ENCODE measurements around the gene TTC12. TPM values are rescaled to one million over a fixed set of nuclear protein-coding genes. Genes with fewer than 3 reads are reported as not detected.

The TTC12 gene
- total and polyA plus RNA-seq, 2 of the 13 experiments (the other 11 are each of a cell fraction or from before 2014, with no cell fraction given), result 5.4 to 11.6 TPM

DNA sequence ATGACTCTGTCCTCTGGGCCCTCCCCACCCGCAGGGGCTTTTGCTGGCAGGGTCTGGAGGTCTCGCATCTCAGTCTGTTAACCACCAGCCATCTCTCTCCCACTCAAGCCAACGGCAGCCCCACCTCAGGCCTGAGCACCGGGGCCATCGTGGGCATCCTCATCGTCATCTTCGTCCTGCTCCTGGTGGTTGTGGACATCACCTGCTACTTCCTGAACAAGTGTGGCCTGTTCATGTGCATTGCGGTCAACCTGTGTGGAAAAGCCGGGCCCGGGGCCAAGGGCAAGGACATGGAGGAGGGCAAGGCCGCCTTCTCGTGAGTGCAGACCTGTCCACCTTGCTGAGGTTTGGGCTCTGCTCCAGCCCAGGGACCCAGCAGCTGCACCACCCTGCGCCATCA is 44.3 kb upstream of the TTC12 start:
- H3K4me3 ChIP-seq (replicated peaks in 1 of 3; ENCODE audit: insufficient read depth in 1 of 3, low read depth in 2 of 3, low read length in 3 of 3), result no peak overlapping the region
- no TSS peak for BruUV-seq (replicated peaks)
- intact Hi-C loops (cut with micrococcal nuclease; ENCODE audit: unreplicated experiment) (no loop called here), in situ Hi-C loops (cut with HindIII; ENCODE audit: extremely low pct_ligation_motif_present, low pct_unique_long_range_greater_than_20kb) (no loop called here)
- no peak overlapping the region for H3K4me2 ChIP-seq (ENCODE audit: low read depth, low read length)
- no peaks in the 10 kb centered on the region for H3K36me3 ChIP-seq (replicated peaks in 1 of 2; ENCODE audit: control insufficient read depth in 1 of 2, insufficient read depth in 2 of 2, low read length in 2 of 2)
- H3K9me3 ChIP-seq (ENCODE audit: low read length), result no peaks in the 10 kb centered on the region
- no peaks in the 10 kb centered on the region for H3K79me2 ChIP-seq (ENCODE audit: insufficient read depth, low read length)
- no peak for TF ChIP-seq ZNF83 (CRISPR knock-in tag; IDR thresholded peaks at IDR 0.05; ENCODE audit: borderline replicate concordance)
- no peak for TF ChIP-seq PHB2 (IDR thresholded peaks at IDR 0.05; ENCODE audit: partially characterized antibody)
- TF ChIP-seq, protein P1, sequence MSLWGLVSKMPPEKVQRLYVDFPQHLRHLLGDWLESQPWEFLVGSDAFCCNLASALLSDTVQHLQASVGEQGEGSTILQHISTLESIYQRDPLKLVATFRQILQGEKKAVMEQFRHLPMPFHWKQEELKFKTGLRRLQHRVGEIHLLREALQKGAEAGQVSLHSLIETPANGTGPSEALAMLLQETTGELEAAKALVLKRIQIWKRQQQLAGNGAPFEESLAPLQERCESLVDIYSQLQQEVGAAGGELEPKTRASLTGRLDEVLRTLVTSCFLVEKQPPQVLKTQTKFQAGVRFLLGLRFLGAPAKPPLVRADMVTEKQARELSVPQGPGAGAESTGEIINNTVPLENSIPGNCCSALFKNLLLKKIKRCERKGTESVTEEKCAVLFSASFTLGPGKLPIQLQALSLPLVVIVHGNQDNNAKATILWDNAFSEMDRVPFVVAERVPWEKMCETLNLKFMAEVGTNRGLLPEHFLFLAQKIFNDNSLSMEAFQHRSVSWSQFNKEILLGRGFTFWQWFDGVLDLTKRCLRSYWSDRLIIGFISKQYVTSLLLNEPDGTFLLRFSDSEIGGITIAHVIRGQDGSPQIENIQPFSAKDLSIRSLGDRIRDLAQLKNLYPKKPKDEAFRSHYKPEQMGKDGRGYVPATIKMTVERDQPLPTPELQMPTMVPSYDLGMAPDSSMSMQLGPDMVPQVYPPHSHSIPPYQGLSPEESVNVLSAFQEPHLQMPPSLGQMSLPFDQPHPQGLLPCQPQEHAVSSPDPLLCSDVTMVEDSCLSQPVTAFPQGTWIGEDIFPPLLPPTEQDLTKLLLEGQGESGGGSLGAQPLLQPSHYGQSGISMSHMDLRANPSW (CRISPR knock-in tag; IDR thresholded peaks at IDR 0.05; ENCODE audit: borderline replicate concordance), result no peak
- no peak for TF ChIP-seq ZNF577 (CRISPR knock-in tag; IDR thresholded peaks at IDR 0.05; ENCODE audit: borderline replicate concordance, low read depth)
- TF ChIP-seq ZNF710 (CRISPR knock-in tag; IDR thresholded peaks at IDR 0.05; ENCODE audit: borderline replicate concordance), result no peak
- TF ChIP-seq, protein P2, sequence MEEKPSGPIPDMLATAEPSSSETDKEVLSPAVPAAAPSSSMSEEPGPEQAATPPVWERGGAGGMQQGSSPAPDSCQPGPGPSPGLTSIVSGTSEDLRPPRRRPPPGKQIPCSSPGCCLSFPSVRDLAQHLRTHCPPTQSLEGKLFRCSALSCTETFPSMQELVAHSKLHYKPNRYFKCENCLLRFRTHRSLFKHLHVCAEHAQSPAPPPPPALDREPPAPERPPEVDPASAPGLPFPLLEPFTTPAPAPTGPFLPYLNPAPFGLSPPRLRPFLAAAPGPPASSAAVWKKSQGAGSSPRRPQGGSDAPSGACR (CRISPR knock-in tag; IDR thresholded peaks at IDR 0.05), result no peak
- no peak for TF ChIP-seq ZNF3 (CRISPR knock-in tag; IDR thresholded peaks at IDR 0.05)
- TF ChIP-seq, protein P3, sequence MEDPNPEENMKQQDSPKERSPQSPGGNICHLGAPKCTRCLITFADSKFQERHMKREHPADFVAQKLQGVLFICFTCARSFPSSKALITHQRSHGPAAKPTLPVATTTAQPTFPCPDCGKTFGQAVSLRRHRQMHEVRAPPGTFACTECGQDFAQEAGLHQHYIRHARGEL (CRISPR knock-in tag; IDR thresholded peaks at IDR 0.05), result no peak
- TF ChIP-seq FOSL2 (CRISPR knock-in tag; IDR thresholded peaks at IDR 0.05), result no peak
- TF ChIP-seq ETV6 (CRISPR knock-in tag; conservative IDR thresholded peaks at IDR 0.05), result no peak
- no peak for TF ChIP-seq ZNF543 (CRISPR knock-in tag; IDR thresholded peaks at IDR 0.05)
- TF ChIP-seq CREBL2 (CRISPR knock-in tag; IDR thresholded peaks at IDR 0.05; ENCODE audit: borderline replicate concordance), result no peak
- no peak for TF ChIP-seq RFX3 (CRISPR knock-in tag; IDR thresholded peaks at IDR 0.05)
- H3K4me1 ChIP-seq (ENCODE audit: insufficient read depth, low read length), result no peaks in the 10 kb centered on the region
- FAIRE-seq, result no peak
- no peak for DNase-seq (ENCODE audit: low spot score)
- WGBS (ENCODE audit: low lambda C conversion rate), result 51% methylated on average over 7 of the region's 13 CpGs
- ATAC-seq, result no peak
- POLR2A ChIA-PET, result no interaction called here
- H2AFZ ChIP-seq (ENCODE audit: low read length), result no peak overlapping the region
- H3K9ac ChIP-seq (ENCODE audit: insufficient read depth, low read depth, low read length), result no peak overlapping the region
- no peaks in the 10 kb centered on the region for H4K20me1 ChIP-seq (ENCODE audit: insufficient read depth, low read length)
- no peak overlapping the region for H3K27ac ChIP-seq (ENCODE audit: extremely low read length, insufficient read depth, low read length)
- CTCF ChIA-PET (ENCODE audit: low intra/inter-chr PET ratio, low total read pairs), result no interaction called here
- peaks cover 0 to 10% of the 10 kb centered on the region in 2 experiments; a peak in 3 of 5 replicates for H3K27me3 ChIP-seq (ENCODE audit: control insufficient read depth in 1 of 2, insufficient read depth in 2 of 2, low read length in 2 of 2)

Measured in HepG2 (cell line).